Islet precursor cell (in vitro differentiated cells): Measurements from ENCODE around the gene EFS.
A peak's percentile ranks its signal among the peaks of the same experiment; 100 is the strongest.
"Not testable (repeated sequence)": the region's sequence is repeated elsewhere in the genome, so short reads cannot be mapped to it uniquely, and the experiment has no call there.

ENCODE experiments used
- DNase-seq: peaks from one replicate; pipeline ENCODE4 v3.0.0-alpha.2; 2018

Gene EFS

GRCh38 chr14:23356662-23357061 is 8.3 kb downstream of the EFS start:
- no peak for DNase-seq

- peak; percentile 33 for DNase-seq
Observed at GRCh38 chr14:23355871-23356435, 9.0 kb downstream of the EFS start.

- DNase-seq: peak; percentile 37
Observed at GRCh38 chr14:23354990-23355389, 10.0 kb downstream of the EFS start.

- DNase-seq: peak; percentile 43
Observed at GRCh38 chr14:23353433-23353780, 11.6 kb downstream of the EFS start.

- peak; percentile 96 for DNase-seq
Observed at GRCh38 chr14:23352506-23353432, 12.2 kb downstream of the EFS start, which contains the start of gene SLC22A17. Gene SLC22A17 (minus strand): TSS chr14:23352887.

- DNase-seq: peak; percentile 61
Observed at GRCh38 chr14:23351681-23352505, 13.1 kb downstream of the EFS start.

- peak; percentile 34 for DNase-seq
Observed at GRCh38 chr14:23349156-23349845, 15.7 kb downstream of the EFS start.

- no peak for DNase-seq
Observed at GRCh38 chr14:23348297-23348655, 16.7 kb downstream of the EFS start.

GRCh38 chr14:23347406-23348296 is 17.3 kb downstream of the EFS start:
- peak; percentile 40 for DNase-seq

- peak; percentile 37 for DNase-seq
Observed at GRCh38 chr14:23346693-23347405, 18.1 kb downstream of the EFS start.

GRCh38 chr14:23345987-23346692 is 18.8 kb downstream of the EFS start:
- DNase-seq: peak; percentile 55

- peak; percentile 14 for DNase-seq
Observed at GRCh38 chr14:23344481-23344880, 20.5 kb downstream of the EFS start.

- no peak for DNase-seq
Observed at GRCh38 chr14:23339506-23340268, 25.3 kb downstream of the EFS start.

- no peak for DNase-seq
Observed at GRCh38 chr14:23335623-23336022, 29.3 kb downstream of the EFS start.

- peak; percentile 75 for DNase-seq
Observed at GRCh38 chr14:23327947-23328744, 36.8 kb downstream of the EFS start.

GRCh38 chr14:23326491-23327332 is 38.3 kb downstream of the EFS start:
- no peak for DNase-seq

GRCh38 chr14:23325746-23326145 is 39.2 kb downstream of the EFS start:
- not testable (repeated sequence) for DNase-seq

- DNase-seq: no peak
Observed at GRCh38 chr14:23324993-23325392, 40.0 kb downstream of the EFS start.
